T-cell (primary cell): ENCODE data around the gene GGCX. TPM values are rescaled to one million over a fixed set of nuclear protein-coding genes. Genes with fewer than 3 reads are reported as not detected.
"Not testable (repeated sequence)": the region's sequence is repeated elsewhere in the genome, so short reads cannot be mapped to it uniquely, and the experiment has no call there.

Experiments
- ATAC-seq, 4 experiments: fragments of 200-7000 bp in 3 of 4; fragments of 150-1000 bp in 1 of 4; cut with Tn5 transposase; replicated peaks in 1 of 4; 1 replicate in 3 of 4; 2 replicates in 1 of 4; pipeline ENCODE4 v1.10.0; 2021; ENCODE audit warnings: moderate library complexity in 3 of 4, mild to moderate bottlenecking in 2 of 4, moderate number of reproducible peaks in 1 of 4
- CTCF ChIA-PET, 2 donors: fragments of 300-600 bp; sonication (Branson Sonifier 250); formaldehyde crosslinking; loops; one replicate each; lab custom pipeline; 2022; ENCODE audit warnings: antibody characterized with exemption in 2 of 2; lab: Charles Lee
- POLR2A ChIA-PET, 2 donors: fragments of 300-600 bp; sonication (Branson Sonifier 250); formaldehyde crosslinking; loops; one replicate each; lab custom pipeline; 2022; ENCODE audit warnings: antibody characterized with exemption in 2 of 2; lab: Charles Lee
- DNase-seq, 35 experiments: peaks; one replicate each; pipeline versions ENCODE4 v3.0.0 to v3.0.0-alpha.2; 2013 to 2023
- H3K27ac ChIP-seq: one replicate; pipeline ENCODE4 v1.5.1; 2013; ENCODE audit warnings: low read length
- H3K27me3 ChIP-seq, 2 experiments: replicated peaks in 1 of 2; 1 replicate in 1 of 2; 2 replicates in 1 of 2; pipeline versions ENCODE4 v1.6.1 to v1.7.0; 2013; ENCODE audit warnings: low read length in 1 of 2, mixed read lengths in 1 of 2; ENCODE audit not compliant: control insufficient read depth in 2 of 2, insufficient read depth in 2 of 2; ENCODE audit errors: extremely low read depth in 1 of 2
- H3K36me3 ChIP-seq, 2 donors: 1 replicate in 1 of 2; 2 replicates in 1 of 2; pipeline versions ENCODE4 v1.6.1 to v1.7.0; 2013; ENCODE audit warnings: low read length in 1 of 2; ENCODE audit not compliant: control insufficient read depth in 2 of 2, insufficient read depth in 1 of 2; ENCODE audit errors: extremely low read depth in 1 of 2
- H3K4me1 ChIP-seq, 2 experiments: 1 replicate in 1 of 2; 2 replicates in 1 of 2; pipeline versions ENCODE4 v1.6.1 to v1.7.0; 2013; ENCODE audit warnings: low read length in 2 of 2, mixed read lengths in 1 of 2; ENCODE audit not compliant: insufficient read depth in 2 of 2, control insufficient read depth in 1 of 2; ENCODE audit errors: extremely low read depth in 1 of 2
- H3K4me3 ChIP-seq, 2 donors: 1 replicate in 1 of 2; 2 replicates in 1 of 2; pipeline versions ENCODE4 v1.5.1 to v1.7.0; 2013; ENCODE audit warnings: mild to moderate bottlenecking in 2 of 2, low read length in 1 of 2, moderate library complexity in 1 of 2; ENCODE audit not compliant: control insufficient read depth in 1 of 2; ENCODE audit errors: extremely low read depth in 1 of 2
- H3K9me3 ChIP-seq: 2 replicates; pipeline ENCODE4 v1.7.0; 2013
- H3K27ac Mint-ChIP-seq, 2 donors: one replicate each; pipeline ENCODE4 v1.8.0; 2020 to 2021; ENCODE audit warnings: mild to moderate bottlenecking in 2 of 2, mixed read lengths in 2 of 2
- H3K27me3 Mint-ChIP-seq, 2 donors: one replicate each; pipeline ENCODE4 v1.8.0; 2021 to 2022; ENCODE audit warnings: mixed read lengths in 2 of 2
- H3K36me3 Mint-ChIP-seq: one replicate; pipeline ENCODE4 v1.8.0; 2021; ENCODE audit warnings: mixed read lengths
- H3K4me1 Mint-ChIP-seq, 3 donors: one replicate each; pipeline ENCODE4 v1.8.0; 2020 to 2022; ENCODE audit warnings: mixed read lengths in 3 of 3, mild to moderate bottlenecking in 1 of 3
- H3K4me3 Mint-ChIP-seq, 3 donors: one replicate each; pipeline ENCODE4 v1.8.0; 2020 to 2022; ENCODE audit warnings: mild to moderate bottlenecking in 3 of 3, mixed read lengths in 3 of 3, moderate library complexity in 3 of 3
- H3K9me3 Mint-ChIP-seq, 3 donors: one replicate each; pipeline ENCODE4 v1.8.0; 2020 to 2022; ENCODE audit warnings: mixed read lengths in 3 of 3
- WGBS: methylation state at CpG from one replicate; pipeline ENCODE4 v1.1.5; 2013; ENCODE audit warnings: missing lambda C conversion rate; ENCODE audit not compliant: insufficient coverage; 5-methylcytosine and 5-hydroxymethylcytosine counted together
- total RNA-seq, 35 experiments: library from RNA in 6 of 35; stranded (reverse) in 6 of 35; fragments of 120-200 nt in 1 of 35; gene quantifications; one replicate each; pipeline versions ENCODE4 v1.2.1 to v1.2.4 and lab custom pipeline; 2013 to 2026

GGCX gene
- total RNA-seq, 5 donors from 2014 or later (not counting 1 experiment from before 2014, with no cell fraction given) = 20.4 to 29.7 (median 25.7) TPM

DNA sequence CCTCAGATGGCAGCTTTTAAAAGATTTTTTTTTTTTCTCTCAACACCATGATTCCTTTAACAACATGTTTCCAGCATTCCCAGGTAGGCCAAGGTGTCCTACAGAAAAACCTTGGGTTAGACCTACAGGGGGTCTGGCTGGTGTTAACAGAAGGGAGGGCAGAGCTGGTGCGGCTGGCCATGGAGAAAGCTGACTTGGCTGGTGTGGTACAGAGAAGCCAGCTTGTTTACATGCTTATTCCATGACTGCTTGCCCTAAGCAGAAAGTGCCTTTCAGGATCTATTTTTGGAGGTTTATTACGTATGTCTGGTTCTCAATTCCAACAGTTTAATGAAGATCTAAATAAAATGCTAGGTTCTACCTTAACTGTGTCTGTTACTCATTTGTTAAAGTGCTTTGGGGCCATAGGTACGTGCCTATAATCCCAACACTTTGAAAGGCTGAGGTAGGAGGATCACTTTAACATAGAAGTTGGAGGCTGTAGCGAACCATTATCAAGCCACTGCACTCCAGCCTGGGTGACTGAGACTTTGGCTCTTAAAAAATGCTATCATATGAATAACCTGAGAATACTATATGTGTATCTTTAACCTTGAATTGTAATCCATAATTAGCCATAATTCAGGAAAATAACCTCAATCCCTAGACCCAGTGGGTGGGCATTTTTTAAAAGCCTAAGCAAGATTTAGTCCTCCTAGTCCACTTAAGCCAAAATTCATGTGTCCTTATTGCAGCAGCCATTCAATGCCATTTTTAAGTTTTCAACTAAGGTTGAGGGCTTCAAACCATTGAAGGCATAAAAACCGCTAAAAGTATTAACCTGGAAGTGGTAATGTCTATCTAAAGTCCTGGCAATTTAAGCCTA, 16.1 kb downstream of the GGCX start:
- POLR2A ChIA-PET = interaction anchor here in 1 of 2 donors (0.8 kb wide), 1 partner anchor 126 kb away, joined by 3 read pairs; no protein-coding TSS in a partner anchor
- H3K27me3 ChIP-seq, H3K27ac Mint-ChIP-seq, H3K9me3 ChIP-seq, H3K27ac ChIP-seq, DNase-seq, ATAC-seq, H3K4me3 ChIP-seq, H3K27me3 Mint-ChIP-seq, H3K9me3 Mint-ChIP-seq, H3K4me3 Mint-ChIP-seq: not testable (repeated sequence)
- peaks cover 0 to 62% of the 10 kb centered on the region in 2 donors for H3K36me3 ChIP-seq
- H3K4me1 Mint-ChIP-seq = peaks cover 27 to 29% (median 28%) of the 10 kb centered on the region in 3 donors
- H3K36me3 Mint-ChIP-seq = peaks cover 44% of the 10 kb centered on the region
- peaks cover 11 to 12% of the 10 kb centered on the region in 2 experiments for H3K4me1 ChIP-seq
- CTCF ChIA-PET = interaction anchor here (0.5 to 0.8 kb wide), 5 partner anchors 120 to 522 kb away, joined by 3 to 5 read pairs (median 3); partner anchors contain the start of gene SH2D6 (in 1 of the 2)
- whole genome bisulfite sequencing = no CpG with 5 or more reads among the region's 5 CpGs

GRCh38 chr2:85544254-85544691, 17.0 kb downstream of the GGCX start:
- POLR2A ChIA-PET, H3K27ac ChIP-seq, H3K4me3 Mint-ChIP-seq, CTCF ChIA-PET, H3K27me3 Mint-ChIP-seq, H3K9me3 Mint-ChIP-seq, ATAC-seq, H3K4me3 ChIP-seq, H3K9me3 ChIP-seq, DNase-seq, H3K27me3 ChIP-seq: not testable (repeated sequence)
- Histone ChIP-seq H3K4me1 (peaks cover 14 to 17% of the 10 kb centered on the region in 2 experiments), H3K36me3 (peaks cover 0 to 54% of the 10 kb centered on the region in 2 donors)
- peaks cover 38% of the 10 kb centered on the region for H3K36me3 Mint-ChIP-seq
- WGBS = 100% methylated on average over 1 of the region's 3 CpGs
- peaks cover 30 to 32% (median 30%) of the 10 kb centered on the region in 3 donors for H3K4me1 Mint-ChIP-seq
- H3K27ac Mint-ChIP-seq = peak overlapping the region in 1 of 2 donors; percentile 40

DNA sequence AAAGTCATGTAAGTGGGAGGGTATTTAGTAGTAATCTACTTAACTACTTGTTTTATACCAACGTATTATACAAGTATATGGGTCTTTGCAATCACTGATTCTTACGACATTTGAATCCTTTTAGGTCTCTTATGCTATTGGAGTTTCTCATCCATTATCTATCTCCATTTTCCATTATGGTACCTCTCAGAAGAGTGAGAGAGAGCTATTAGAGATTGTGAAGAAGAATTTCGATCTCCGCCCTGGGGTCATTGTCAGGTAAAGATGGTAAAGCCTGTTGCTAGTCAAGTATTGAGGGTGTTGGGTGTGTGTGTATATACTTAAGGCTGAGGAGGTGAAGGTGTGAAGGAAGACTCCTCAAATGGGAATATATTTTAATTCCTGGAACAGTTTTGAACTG, 18.5 kb downstream of the GGCX start:
- 92% methylated on average over 2 of the region's 4 CpGs for WGBS
- no peak overlapping the region for H3K27ac ChIP-seq
- H3K4me3 ChIP-seq = no peak overlapping the region
- H3K9me3 ChIP-seq = no peaks in the 10 kb centered on the region
- Mint-ChIP-seq H3K4me1 (peaks cover 32 to 36% (median 35%) of the 10 kb centered on the region in 3 donors), H3K4me3 (no peak overlapping the region), H3K9me3 (no peaks in the 10 kb centered on the region), H3K27me3 (no peaks in the 10 kb centered on the region), H3K36me3 (peaks cover 33% of the 10 kb centered on the region), H3K27ac (no peak overlapping the region)
- DNase-seq (no peak), ATAC-seq (no peak)
- H3K36me3 ChIP-seq = peaks cover 0 to 49% of the 10 kb centered on the region in 2 donors
- POLR2A ChIA-PET = no interaction called here
- no peaks in the 10 kb centered on the region for H3K27me3 ChIP-seq
- CTCF ChIA-PET = interaction anchor here (1.0 to 8.7 kb wide), 2 partner anchors 8 to 126 kb away, joined by 3 to 63 read pairs; no protein-coding TSS in a partner anchor
- H3K4me1 ChIP-seq = peaks cover 15 to 23% of the 10 kb centered on the region in 2 experiments

GRCh38 chr2:85541753-85542457, 19.4 kb downstream of the GGCX start:
- Histone ChIP-seq H3K4me3 (no peak overlapping the region), H3K9me3 (no peaks in the 10 kb centered on the region), H3K4me1 (peaks cover 21 to 31% of the 10 kb centered on the region in 2 experiments), H3K36me3 (peaks cover 0 to 49% of the 10 kb centered on the region in 2 donors), H3K27ac (no peak overlapping the region), H3K27me3 (no peaks in the 10 kb centered on the region)
- no peak for ATAC-seq
- no peaks in the 10 kb centered on the region for H3K27me3 Mint-ChIP-seq
- DNase-seq = no peak
- peaks cover 40 to 44% (median 43%) of the 10 kb centered on the region in 3 donors for H3K4me1 Mint-ChIP-seq
- H3K27ac Mint-ChIP-seq = peak overlapping the region in 1 of 2 donors; percentile 23
- H3K36me3 Mint-ChIP-seq = peaks cover 31% of the 10 kb centered on the region
- H3K4me3 Mint-ChIP-seq = peak overlapping the region in 1 of 3 donors; percentile 96
- no CpG with 5 or more reads among the region's 5 CpGs for WGBS
- no peaks in the 10 kb centered on the region for H3K9me3 Mint-ChIP-seq
- CTCF ChIA-PET = interaction anchor here in 1 of 2 donors (8.7 kb wide), 1 partner anchor 9 kb away, joined by 63 read pairs; no protein-coding TSS in a partner anchor
- POLR2A ChIA-PET = interaction anchor here in 1 of 2 donors (1.4 kb wide), 1 partner anchor 14 kb away, joined by 3 read pairs; no protein-coding TSS in a partner anchor

GRCh38 chr2:85541262-85541661, 20.0 kb downstream of the GGCX start:
- H3K9me3 ChIP-seq = no peaks in the 10 kb centered on the region
- peaks cover 0 to 49% of the 10 kb centered on the region in 2 donors for H3K36me3 ChIP-seq
- H3K4me1 ChIP-seq = peaks cover 23 to 31% of the 10 kb centered on the region in 2 experiments
- H3K27me3 ChIP-seq = no peaks in the 10 kb centered on the region
- 76% methylated on average over 2 of the region's 4 CpGs for WGBS
- DNase-seq (no peak), ATAC-seq (no peak)
- Mint-ChIP-seq H3K27me3 (no peaks in the 10 kb centered on the region), H3K36me3 (peaks cover 31% of the 10 kb centered on the region), H3K27ac (peak overlapping the region; percentile 23 to 91), H3K4me1 (peaks cover 44 to 48% (median 45%) of the 10 kb centered on the region in 3 donors), H3K4me3 (peak overlapping the region; percentile 31 to 96 (median 92)), H3K9me3 (no peaks in the 10 kb centered on the region)
- ChIA-PET POLR2A (interaction anchor here in 1 of 2 donors (1.4 kb wide), 1 partner anchor 15 kb away, joined by 3 read pairs; no protein-coding TSS in a partner anchor), CTCF (interaction anchor here in 1 of 2 donors (3.3 to 8.7 kb wide), 2 partner anchors 9 to 122 kb away, joined by 15 to 63 read pairs; partner anchors contain the start of gene SH2D6)
- H3K27ac ChIP-seq = no peak overlapping the region
- H3K4me3 ChIP-seq = no peak overlapping the region
